Lower leg skin (tissue), 3 donors: Measurements from ENCODE around the gene GPC3.

Experiments used
- CTCF ChIP-seq, 3 donors: fragments of 450-650 bp; IDR thresholded peaks; one replicate each; pipeline ENCODE4 v1.5.1; 2016; ENCODE audit warnings: antibody characterized with exemption in 3 of 3, mild to moderate bottlenecking in 3 of 3, moderate library complexity in 2 of 3
- POLR2A ChIP-seq, 2 donors: fragments of 450-650 bp; IDR thresholded peaks; one replicate each; pipeline ENCODE4 v1.6.1; 2016 to 2017; ENCODE audit warnings: antibody characterized with exemption in 2 of 2, mild to moderate bottlenecking in 1 of 2, moderate library complexity in 1 of 2

GRCh38 chrX:133742602-133743305 is 242.6 kb downstream of the GPC3 start:
- no peak for TF ChIP-seq CTCF (IDR thresholded peaks at IDR 0.05)
- no peak for TF ChIP-seq POLR2A (IDR thresholded peaks at IDR 0.05)
